ENCODE data around the gene IL1RAPL1.

- TF ChIP-seq POLR2A (IDR thresholded peaks at IDR 0.05): no peak
- no peak for TF ChIP-seq EP300 (IDR thresholded peaks at IDR 0.05)
- no peak for TF ChIP-seq POLR2AphosphoS5 (IDR thresholded peaks at IDR 0.05)
- TF ChIP-seq, protein P1, sequence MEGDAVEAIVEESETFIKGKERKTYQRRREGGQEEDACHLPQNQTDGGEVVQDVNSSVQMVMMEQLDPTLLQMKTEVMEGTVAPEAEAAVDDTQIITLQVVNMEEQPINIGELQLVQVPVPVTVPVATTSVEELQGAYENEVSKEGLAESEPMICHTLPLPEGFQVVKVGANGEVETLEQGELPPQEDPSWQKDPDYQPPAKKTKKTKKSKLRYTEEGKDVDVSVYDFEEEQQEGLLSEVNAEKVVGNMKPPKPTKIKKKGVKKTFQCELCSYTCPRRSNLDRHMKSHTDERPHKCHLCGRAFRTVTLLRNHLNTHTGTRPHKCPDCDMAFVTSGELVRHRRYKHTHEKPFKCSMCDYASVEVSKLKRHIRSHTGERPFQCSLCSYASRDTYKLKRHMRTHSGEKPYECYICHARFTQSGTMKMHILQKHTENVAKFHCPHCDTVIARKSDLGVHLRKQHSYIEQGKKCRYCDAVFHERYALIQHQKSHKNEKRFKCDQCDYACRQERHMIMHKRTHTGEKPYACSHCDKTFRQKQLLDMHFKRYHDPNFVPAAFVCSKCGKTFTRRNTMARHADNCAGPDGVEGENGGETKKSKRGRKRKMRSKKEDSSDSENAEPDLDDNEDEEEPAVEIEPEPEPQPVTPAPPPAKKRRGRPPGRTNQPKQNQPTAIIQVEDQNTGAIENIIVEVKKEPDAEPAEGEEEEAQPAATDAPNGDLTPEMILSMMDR (IDR thresholded peaks at IDR 0.05): no peak
Observed at GRCh38 chrX:29531336-29531735, 944.1 kb downstream of the IL1RAPL1 start.
